PC-9 (cell line): ENCODE measurements around the gene RBM10. TPM values are rescaled to one million over a fixed set of nuclear protein-coding genes. Genes with fewer than 3 reads are reported as not detected.

Source experiments
- BruUV-seq: library from RNA; stranded (reverse); fragments of 400-500 nt; replicated peaks from 2 replicates; lab custom pipeline; 2021; lab: Mats Ljungman, UMichigan
- CTCF ChIA-PET: fragments of 300-600 bp; sonication (Branson Sonifier 250); formaldehyde crosslinking; loops from one replicate; lab custom pipeline; 2022; ENCODE audit warnings: antibody characterized with exemption; lab: Charles Lee
- POLR2A ChIA-PET: fragments of 300-600 bp; sonication (Branson Sonifier 250); formaldehyde crosslinking; loops from one replicate; lab custom pipeline; 2022; ENCODE audit warnings: antibody characterized with exemption; ENCODE audit not compliant: unreplicated experiment; lab: Charles Lee
- DNase-seq, 2 experiments: peaks; one replicate each; pipeline versions ENCODE4 v3.0.0 to v3.0.0-alpha.2; 2015 to 2022; ENCODE audit warnings: mixed read lengths in 1 of 2
- H2AFZ ChIP-seq: fragments of 200-600 bp; sonication (generic); 2 replicates; pipeline ENCODE4 v1.8.1; 2017; ENCODE audit warnings: antibody characterized with exemption
- H3F3A ChIP-seq: fragments of 200-600 bp; sonication (generic); 2 replicates; pipeline ENCODE4 v1.8.1; 2017; ENCODE audit warnings: antibody characterized with exemption, mild to moderate bottlenecking, low read depth; ENCODE audit not compliant: insufficient read depth
- H3K27ac ChIP-seq: fragments of 200-600 bp; sonication (generic); 2 replicates; pipeline ENCODE4 v1.6.1; 2016; ENCODE audit warnings: mixed run types
- H3K27me3 ChIP-seq: fragments of 200-600 bp; sonication (generic); 2 replicates; pipeline ENCODE4 v1.6.1; 2016; ENCODE audit warnings: low read depth, mixed run types; ENCODE audit not compliant: insufficient read depth
- H3K36me3 ChIP-seq: fragments of 200-600 bp; sonication (generic); 2 replicates; pipeline ENCODE4 v1.6.1; 2016; ENCODE audit warnings: low read depth, mixed run types
- H3K4me1 ChIP-seq: fragments of 200-600 bp; sonication (generic); replicated peaks from 2 replicates; pipeline ENCODE4 v1.6.1; 2016; ENCODE audit warnings: mixed run types; ENCODE audit not compliant: insufficient read depth
- H3K4me2 ChIP-seq: fragments of 200-600 bp; sonication (generic); 2 replicates; pipeline ENCODE4 v1.6.1; 2017; ENCODE audit warnings: mixed run types
- H3K4me3 ChIP-seq: fragments of 200-600 bp; sonication (generic); 2 replicates; pipeline ENCODE4 v1.6.1; 2016; ENCODE audit warnings: mixed run types
- H3K79me2 ChIP-seq: fragments of 200-600 bp; sonication (generic); 2 replicates; pipeline ENCODE4 v1.6.1; 2017; ENCODE audit warnings: low read depth, mixed run types
- H3K9me2 ChIP-seq: fragments of 200-600 bp; sonication (generic); 2 replicates; pipeline ENCODE4 v1.8.1; 2017; ENCODE audit warnings: mild to moderate bottlenecking; ENCODE audit not compliant: insufficient read depth
- H3K9me3 ChIP-seq: fragments of 200-600 bp; sonication (generic); 2 replicates; pipeline ENCODE4 v1.8.1; 2016; ENCODE audit warnings: low read depth; ENCODE audit not compliant: insufficient read depth
- H4K20me1 ChIP-seq: fragments of 200-600 bp; sonication (generic); 2 replicates; pipeline ENCODE4 v1.8.1; 2017; ENCODE audit not compliant: insufficient read depth
- EZH2 ChIP-seq: fragments of 200-600 bp; sonication (generic); IDR thresholded peaks from 2 replicates; pipeline ENCODE4 v1.8.0; 2017; ENCODE audit warnings: antibody characterized with exemption, low read depth
- intact Hi-C: fragments of 100-400 bp; cut with micrococcal nuclease; formaldehyde crosslinking; loops from one replicate; pipeline ENCODE4 v1.10.0; 2022; ENCODE audit not compliant: unreplicated experiment
- total RNA-seq: library from RNA; stranded (reverse); gene quantifications from 2 replicates; pipeline ENCODE4 v1.2.3, GENCODE V29; 2021
- TF ChIP-seq, protein P1 (sequence below): fragments of 200-600 bp; sonication (generic); conservative IDR thresholded peaks from 2 replicates; pipeline ENCODE4 v1.6.1; 2017; ENCODE audit warnings: mixed run types, antibody characterized with exemption, mild to moderate bottlenecking, moderate library complexity

Gene RBM10
- total RNA-seq, 1 experiment from 2014 or later = 34.8 TPM

DNA sequence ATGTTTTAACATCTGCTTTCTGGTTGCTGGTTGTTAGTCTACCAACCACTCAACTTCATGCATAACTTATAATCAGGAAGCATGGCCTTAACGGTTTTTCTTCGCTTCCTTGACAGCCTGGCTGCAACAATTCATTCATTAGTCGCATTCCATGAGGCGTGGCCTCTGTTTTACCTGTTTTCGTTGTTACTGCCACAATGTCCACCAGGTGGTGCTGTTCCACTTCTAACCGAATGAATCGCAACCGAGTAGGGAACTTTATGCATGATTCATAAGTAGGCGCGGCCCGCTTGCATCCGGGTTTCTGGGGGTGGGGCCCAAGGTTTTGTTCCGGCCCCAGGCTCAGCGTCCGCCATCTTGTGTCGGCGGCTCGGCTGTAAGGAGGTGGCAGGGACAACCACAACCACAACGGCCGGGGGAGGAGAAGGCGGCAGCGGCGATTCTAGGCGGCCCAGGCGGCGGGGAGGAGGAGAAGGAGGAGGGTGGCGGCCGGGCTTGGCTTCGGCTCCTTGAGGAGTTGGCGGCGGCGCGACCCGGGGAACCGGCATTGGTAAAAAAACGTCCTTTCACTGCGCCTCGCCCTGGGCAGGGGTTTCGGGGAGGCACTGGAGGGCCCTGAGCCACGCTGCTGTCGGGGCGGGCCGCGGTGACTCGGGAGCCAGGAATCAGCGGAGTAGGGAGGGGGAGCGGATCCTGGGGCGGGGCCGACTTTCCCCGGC is 48.6 kb downstream of the RBM10 start, which contains the start of gene UBA1:
TSS of gene UBA1 (plus strand) at position 355 of the 719 bp plus-strand sequence. CDS start 4,974 bp downstream, outside the sequence.
- H2AFZ ChIP-seq = peak within 1 kb of the TSS; percentile 33; the same call in 1 of the 2 replicates
- H3K36me3 ChIP-seq = no peaks in the 10 kb centered on the region
- no peaks in the 10 kb centered on the region for H3K9me3 ChIP-seq
- intact Hi-C loops = loop anchor here (1.0 to 10.0 kb wide), 4 partner anchors 169 to 461 kb away; partner anchors contain the start of genes ELK1 and UXT
- peak within 1 kb of the TSS; percentile 61 for H3K4me3 ChIP-seq
- ChIA-PET POLR2A (no interaction called here), CTCF (no interaction called here)
- TF ChIP-seq, protein P1, sequence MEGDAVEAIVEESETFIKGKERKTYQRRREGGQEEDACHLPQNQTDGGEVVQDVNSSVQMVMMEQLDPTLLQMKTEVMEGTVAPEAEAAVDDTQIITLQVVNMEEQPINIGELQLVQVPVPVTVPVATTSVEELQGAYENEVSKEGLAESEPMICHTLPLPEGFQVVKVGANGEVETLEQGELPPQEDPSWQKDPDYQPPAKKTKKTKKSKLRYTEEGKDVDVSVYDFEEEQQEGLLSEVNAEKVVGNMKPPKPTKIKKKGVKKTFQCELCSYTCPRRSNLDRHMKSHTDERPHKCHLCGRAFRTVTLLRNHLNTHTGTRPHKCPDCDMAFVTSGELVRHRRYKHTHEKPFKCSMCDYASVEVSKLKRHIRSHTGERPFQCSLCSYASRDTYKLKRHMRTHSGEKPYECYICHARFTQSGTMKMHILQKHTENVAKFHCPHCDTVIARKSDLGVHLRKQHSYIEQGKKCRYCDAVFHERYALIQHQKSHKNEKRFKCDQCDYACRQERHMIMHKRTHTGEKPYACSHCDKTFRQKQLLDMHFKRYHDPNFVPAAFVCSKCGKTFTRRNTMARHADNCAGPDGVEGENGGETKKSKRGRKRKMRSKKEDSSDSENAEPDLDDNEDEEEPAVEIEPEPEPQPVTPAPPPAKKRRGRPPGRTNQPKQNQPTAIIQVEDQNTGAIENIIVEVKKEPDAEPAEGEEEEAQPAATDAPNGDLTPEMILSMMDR = peak; percentile 66
- TF ChIP-seq EZH2 = no peak
- no peaks in the 10 kb centered on the region for H3K4me1 ChIP-seq
- DNase-seq = peak; percentile 78 to 81
- H3K4me2 ChIP-seq = peak within 1 kb of the TSS; percentile 72
- H3K27ac ChIP-seq = peak within 1 kb of the TSS; percentile 75
- no peaks in the 10 kb centered on the region for H3K9me2 ChIP-seq
- no peaks in the 10 kb centered on the region for H4K20me1 ChIP-seq
- no peaks in the 10 kb centered on the region for H3F3A ChIP-seq
- no peaks in the 10 kb centered on the region for H3K27me3 ChIP-seq
- peaks cover 33% of the 10 kb centered on the region for H3K79me2 ChIP-seq
- no TSS peak for BruUV-seq

DNA sequence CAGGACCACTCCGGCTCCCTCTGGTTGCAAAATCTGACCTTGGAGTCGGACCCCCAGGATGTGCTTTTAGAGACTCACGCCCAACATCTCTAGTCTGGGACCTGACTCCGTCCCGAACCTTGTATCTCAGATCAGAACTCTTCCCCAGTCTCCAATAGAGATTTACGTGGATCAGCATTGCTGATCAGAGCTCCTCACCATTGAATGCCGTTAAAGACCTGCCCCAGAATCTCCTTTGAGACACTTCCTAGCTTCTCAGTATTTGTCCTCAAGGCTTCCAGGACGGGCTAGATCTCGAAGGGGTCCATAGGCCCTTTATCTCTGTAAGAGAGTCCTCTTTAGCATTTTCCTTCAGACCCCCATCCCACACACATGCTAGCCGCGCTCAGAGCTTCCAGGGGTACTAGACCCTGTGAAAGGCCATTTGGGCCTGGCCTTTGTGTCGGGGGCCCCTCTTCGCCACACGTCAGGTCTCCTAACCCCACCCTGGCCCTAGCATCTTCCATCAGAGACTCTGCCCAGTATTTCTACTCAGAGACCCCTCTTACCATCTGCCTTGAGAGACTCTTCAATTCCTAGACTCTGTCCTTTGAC is 49.3 kb downstream of the RBM10 start:
- Histone ChIP-seq H3K4me3 (peak overlapping the region; percentile 61), H2AFZ (peak overlapping the region; percentile 33; the same call in 1 of the 2 replicates), H3K4me2 (peak overlapping the region; percentile 72), H3K79me2 (peaks cover 33% of the 10 kb centered on the region), H4K20me1 (no peaks in the 10 kb centered on the region), H3K27me3 (no peaks in the 10 kb centered on the region), H3K36me3 (no peaks in the 10 kb centered on the region), H3K4me1 (no peaks in the 10 kb centered on the region), H3F3A (no peaks in the 10 kb centered on the region), H3K9me3 (no peaks in the 10 kb centered on the region), H3K9me2 (no peaks in the 10 kb centered on the region), H3K27ac (peak overlapping the region; percentile 75)
- POLR2A ChIA-PET = no interaction called here
- no peak for TF ChIP-seq EZH2
- TF ChIP-seq, protein P1 = no peak
- TSS peak; percentile 37 for BruUV-seq
- CTCF ChIA-PET = no interaction called here
- DNase-seq = no peak
- intact Hi-C loops = loop anchor here (5.0 to 10.0 kb wide), 3 partner anchors 168 to 461 kb away; partner anchors contain the start of genes ELK1 and UXT

DNA sequence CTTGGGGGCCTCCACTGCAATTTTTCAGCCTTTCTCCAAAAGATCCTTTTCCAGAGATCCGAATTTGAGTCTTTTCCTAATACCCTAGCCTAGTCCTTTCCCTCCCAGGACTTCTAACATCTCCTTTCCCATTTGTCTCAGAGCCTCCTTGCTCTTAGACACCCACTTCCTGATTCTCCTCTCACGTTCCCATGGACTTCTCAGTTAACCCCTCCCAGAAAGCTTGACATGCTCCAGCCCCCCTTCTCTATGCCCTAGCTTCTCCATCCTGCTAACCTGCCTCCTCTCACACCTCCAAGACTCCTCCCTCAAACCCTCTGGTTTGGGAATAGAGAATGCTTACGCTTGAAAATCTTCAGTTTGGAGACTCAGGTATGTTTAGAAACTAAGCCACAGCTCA is 51.1 kb downstream of the RBM10 start:
- BruUV-seq = no TSS peak
- Histone ChIP-seq H3K27me3 (no peaks in the 10 kb centered on the region), H3K27ac (no peak overlapping the region), H3K9me3 (no peaks in the 10 kb centered on the region), H4K20me1 (no peaks in the 10 kb centered on the region), H3K9me2 (no peaks in the 10 kb centered on the region), H3K4me1 (no peaks in the 10 kb centered on the region), H3K4me3 (no peak overlapping the region), H2AFZ (no peak overlapping the region), H3K4me2 (no peak overlapping the region), H3F3A (no peaks in the 10 kb centered on the region), H3K36me3 (no peaks in the 10 kb centered on the region), H3K79me2 (peaks cover 33% of the 10 kb centered on the region)
- POLR2A ChIA-PET = no interaction called here
- no peak for DNase-seq
- CTCF ChIA-PET = no interaction called here
- intact Hi-C loops = loop anchor here (10.0 kb wide), 1 partner anchor 459 kb away; the partner anchor contains the start of genes ELK1 and UXT
- TF ChIP-seq, protein P1 = no peak
- no peak for TF ChIP-seq EZH2
